HG02981 (cell line): ENCODE results near the gene RHOC.
A peak's percentile ranks its signal among the peaks of the same experiment; 100 is the strongest.

Source experiments
- ATAC-seq: cut with Tn5 transposase; IDR thresholded peaks from one replicate; pipeline ENCODE4 v1.9.1; 2021; ENCODE audit warnings: mild to moderate bottlenecking, moderate library complexity; ENCODE audit not compliant: unreplicated experiment

Gene RHOC

GRCh38 chr1:112718691-112719418 lies 11.9 kb upstream of the RHOC start:
- no peak for ATAC-seq

- ATAC-seq: no peak
Measured at GRCh38 chr1:112717263-112717873, 10.4 kb upstream of the RHOC start.

- peak; percentile 27 for ATAC-seq
Measured at GRCh38 chr1:112716133-112716720, 9.3 kb upstream of the RHOC start.

- ATAC-seq: peak; percentile 77
Measured at GRCh38 chr1:112715264-112716053, 8.5 kb upstream of the RHOC start, which contains the start of gene PPM1J. TSS of gene PPM1J (minus strand) at chr1:112715332. CDS start at chr1:112715301, 31 bp downstream.

- ATAC-seq: peak; percentile 19
Measured at GRCh38 chr1:112714313-112715263, 7.7 kb upstream of the RHOC start.

GRCh38 chr1:112713466-112714312 lies 6.8 kb upstream of the RHOC start:
- peak; percentile 29 for ATAC-seq

GRCh38 chr1:112712701-112713128 lies 5.8 kb upstream of the RHOC start:
- ATAC-seq: no peak

- ATAC-seq: no peak
Measured at GRCh38 chr1:112712191-112712590, 5.3 kb upstream of the RHOC start.

- ATAC-seq: no peak
Measured at GRCh38 chr1:112711670-112712069, 4.7 kb upstream of the RHOC start.

- no peak for ATAC-seq
Measured at GRCh38 chr1:112711041-112711440, 4.1 kb upstream of the RHOC start.

- ATAC-seq: no peak
Measured at GRCh38 chr1:112710586-112710985, 3.7 kb upstream of the RHOC start.

- ATAC-seq: no peak
Measured at GRCh38 chr1:112710159-112710558, 3.2 kb upstream of the RHOC start.

GRCh38 chr1:112708489-112708888 lies 1.6 kb upstream of the RHOC start:
- no peak for ATAC-seq

- no peak for ATAC-seq
Measured at GRCh38 chr1:112708002-112708448, 1.1 kb upstream of the RHOC start.

- ATAC-seq: peak; percentile 51
Measured at GRCh38 chr1:112707221-112708001, 484 bp upstream of the RHOC start.

GRCh38 chr1:112704934-112705627 lies 1.8 kb downstream of the RHOC start:
- peak; percentile 60 for ATAC-seq

- ATAC-seq: no peak
Measured at GRCh38 chr1:112704391-112704933, 2.5 kb downstream of the RHOC start.
